Activated CD8-positive, alpha-beta T cell treated with anti-CD3 and anti-CD28 coated beads for 36 hours (primary cell): ENCODE data around the gene ARHGAP35. TPM values are rescaled to one million over a fixed set of nuclear protein-coding genes. Genes with fewer than 3 reads are reported as not detected.

ENCODE experiments used
- ATAC-seq: fragments of 200-7000 bp; cut with Tn5 transposase; one replicate; pipeline ENCODE4 v1.10.0; 2021; ENCODE audit warnings: mild to moderate bottlenecking, moderate library complexity
- CTCF ChIA-PET: fragments of 350-600 bp; sonication (Branson Sonifier 250); formaldehyde crosslinking; loops from one replicate; lab custom pipeline; 2021; ENCODE audit warnings: antibody characterized with exemption; lab: Charles Lee
- POLR2A ChIA-PET: fragments of 350-600 bp; sonication (Branson Sonifier 250); formaldehyde crosslinking; loops from one replicate; lab custom pipeline; 2021; ENCODE audit warnings: antibody characterized with exemption; lab: Charles Lee
- DNase-seq: peaks from one replicate; pipeline ENCODE4 v3.0.0-alpha.2; 2020
- H3K27ac Mint-ChIP-seq: one replicate; pipeline ENCODE4 v1.8.0; 2021; ENCODE audit warnings: mild to moderate bottlenecking, mixed read lengths
- H3K27me3 Mint-ChIP-seq: one replicate; pipeline ENCODE4 v1.8.0; 2021; ENCODE audit warnings: mixed read lengths
- H3K36me3 Mint-ChIP-seq: one replicate; pipeline ENCODE4 v1.8.0; 2021; ENCODE audit warnings: low read depth, mixed read lengths
- H3K4me1 Mint-ChIP-seq: one replicate; pipeline ENCODE4 v1.8.0; 2021; ENCODE audit warnings: low read depth, mixed read lengths
- H3K4me3 Mint-ChIP-seq: one replicate; pipeline ENCODE4 v1.8.0; 2021; ENCODE audit warnings: mild to moderate bottlenecking, moderate library complexity, mixed read lengths
- H3K9me3 Mint-ChIP-seq: one replicate; pipeline ENCODE4 v1.8.0; 2021; ENCODE audit warnings: mixed read lengths
- intact Hi-C: fragments of 100-400 bp; cut with micrococcal nuclease; formaldehyde crosslinking; loops from one replicate; pipeline ENCODE4 v1.10.0; 2022
- total RNA-seq, 2 experiments: library from RNA; stranded (reverse); gene quantifications; one replicate each; pipeline ENCODE4 v1.2.3, GENCODE V29; 2021
- TF ChIP-seq, protein P1 (sequence below): fragments of 200-600 bp; IDR thresholded peaks from one replicate; pipeline ENCODE4 v1.8.0; 2022; ENCODE audit warnings: antibody characterized with exemption, mild to moderate bottlenecking

Gene ARHGAP35
- total RNA-seq, 2 experiments from 2014 or later, result 15.0 to 16.4 TPM

DNA sequence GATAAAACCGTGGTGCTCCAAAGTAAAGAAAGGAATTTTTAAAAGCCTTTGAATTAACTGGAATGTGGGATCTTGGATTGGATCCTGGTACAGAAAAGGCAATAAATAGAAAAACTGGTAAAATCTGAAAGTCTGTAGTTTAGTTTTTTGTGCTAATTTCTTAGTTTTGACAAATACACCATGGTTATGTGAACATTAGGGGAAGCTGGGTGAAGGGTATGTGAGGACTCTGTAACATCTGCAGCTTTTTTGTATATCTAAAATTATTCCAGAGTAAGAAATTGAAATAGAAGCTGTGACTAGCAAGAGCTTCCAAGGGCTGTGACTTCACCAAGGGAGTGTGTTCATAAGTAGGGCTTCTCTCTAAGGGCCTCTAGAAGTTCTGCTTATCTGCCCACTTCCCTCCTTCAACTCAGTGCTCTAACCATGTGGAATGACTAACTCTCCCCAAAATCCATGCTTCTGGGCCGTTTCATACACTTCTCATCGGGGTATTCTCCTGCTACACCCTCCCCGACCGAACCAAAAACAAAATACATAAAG, 26.5 kb downstream of the ARHGAP35 start:
- Mint-ChIP-seq H3K9me3 (no peaks in the 10 kb centered on the region), H3K4me1 (peaks cover 22% of the 10 kb centered on the region), H3K36me3 (peaks cover 5% of the 10 kb centered on the region), H3K4me3 (no peak overlapping the region), H3K27me3 (no peaks in the 10 kb centered on the region), H3K27ac (no peak overlapping the region)
- ATAC-seq (no peak), DNase-seq (no peak)
- POLR2A ChIA-PET, result no interaction called here
- intact Hi-C loops, result no loop called here
- CTCF ChIA-PET, result interaction anchor here (1.1 kb wide), 1 partner anchor 133 kb away, joined by 3 read pairs; no protein-coding TSS in a partner anchor
- TF ChIP-seq, protein P1, sequence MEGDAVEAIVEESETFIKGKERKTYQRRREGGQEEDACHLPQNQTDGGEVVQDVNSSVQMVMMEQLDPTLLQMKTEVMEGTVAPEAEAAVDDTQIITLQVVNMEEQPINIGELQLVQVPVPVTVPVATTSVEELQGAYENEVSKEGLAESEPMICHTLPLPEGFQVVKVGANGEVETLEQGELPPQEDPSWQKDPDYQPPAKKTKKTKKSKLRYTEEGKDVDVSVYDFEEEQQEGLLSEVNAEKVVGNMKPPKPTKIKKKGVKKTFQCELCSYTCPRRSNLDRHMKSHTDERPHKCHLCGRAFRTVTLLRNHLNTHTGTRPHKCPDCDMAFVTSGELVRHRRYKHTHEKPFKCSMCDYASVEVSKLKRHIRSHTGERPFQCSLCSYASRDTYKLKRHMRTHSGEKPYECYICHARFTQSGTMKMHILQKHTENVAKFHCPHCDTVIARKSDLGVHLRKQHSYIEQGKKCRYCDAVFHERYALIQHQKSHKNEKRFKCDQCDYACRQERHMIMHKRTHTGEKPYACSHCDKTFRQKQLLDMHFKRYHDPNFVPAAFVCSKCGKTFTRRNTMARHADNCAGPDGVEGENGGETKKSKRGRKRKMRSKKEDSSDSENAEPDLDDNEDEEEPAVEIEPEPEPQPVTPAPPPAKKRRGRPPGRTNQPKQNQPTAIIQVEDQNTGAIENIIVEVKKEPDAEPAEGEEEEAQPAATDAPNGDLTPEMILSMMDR, result no peak

DNA sequence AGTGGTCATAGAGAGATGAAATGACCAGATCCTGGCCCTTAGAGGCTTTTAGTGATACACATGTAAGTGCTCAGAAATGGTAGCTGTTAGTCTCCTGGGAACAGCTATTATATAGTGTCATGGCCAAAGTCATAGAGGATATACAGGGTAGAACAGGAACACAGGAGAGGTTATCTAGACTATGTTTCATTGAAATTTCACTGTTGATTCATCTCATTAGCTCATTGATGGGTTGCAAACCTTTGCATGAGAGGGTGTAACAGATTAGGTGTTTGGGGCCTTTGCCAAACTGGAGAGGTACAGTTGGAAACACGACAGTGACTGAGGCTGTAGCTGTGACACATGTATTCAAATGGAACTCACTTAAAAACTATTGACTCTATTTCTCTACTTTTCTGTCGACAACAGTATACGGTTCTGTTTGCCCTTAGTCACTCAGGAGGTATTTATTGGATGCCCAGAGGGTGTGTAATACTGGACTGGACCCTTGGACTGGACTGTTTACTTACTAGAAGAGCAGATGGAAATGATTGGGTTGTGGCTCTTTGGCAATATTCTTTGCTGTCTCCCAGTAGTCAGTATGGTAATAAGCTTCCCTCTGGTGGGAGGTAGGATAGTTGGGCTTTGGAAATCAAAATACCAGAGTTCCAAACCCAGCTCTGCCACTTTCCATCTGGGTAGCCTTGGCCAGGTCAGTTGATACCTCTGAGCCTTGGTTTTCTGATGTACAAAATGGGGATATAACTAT, 29.8 kb downstream of the ARHGAP35 start:
- no peak overlapping the region for H3K27ac Mint-ChIP-seq
- ChIA-PET POLR2A (interaction anchor here (0.6 to 1.4 kb wide), 2 partner anchors 10 to 220 kb away, joined by 3 read pairs; no protein-coding TSS in a partner anchor), CTCF (interaction anchor here (0.9 to 1.9 kb wide), 3 partner anchors 17 to 122 kb away, joined by 3 to 9 read pairs (median 4); no protein-coding TSS in a partner anchor)
- ATAC-seq (no peak), DNase-seq (no peak)
- H3K36me3 Mint-ChIP-seq, result peaks cover 5% of the 10 kb centered on the region
- no peaks in the 10 kb centered on the region for H3K27me3 Mint-ChIP-seq
- no peaks in the 10 kb centered on the region for H3K9me3 Mint-ChIP-seq
- no peak overlapping the region for H3K4me3 Mint-ChIP-seq
- intact Hi-C loops, result no loop called here
- H3K4me1 Mint-ChIP-seq, result peaks cover 39% of the 10 kb centered on the region
- TF ChIP-seq, protein P1, result no peak

DNA sequence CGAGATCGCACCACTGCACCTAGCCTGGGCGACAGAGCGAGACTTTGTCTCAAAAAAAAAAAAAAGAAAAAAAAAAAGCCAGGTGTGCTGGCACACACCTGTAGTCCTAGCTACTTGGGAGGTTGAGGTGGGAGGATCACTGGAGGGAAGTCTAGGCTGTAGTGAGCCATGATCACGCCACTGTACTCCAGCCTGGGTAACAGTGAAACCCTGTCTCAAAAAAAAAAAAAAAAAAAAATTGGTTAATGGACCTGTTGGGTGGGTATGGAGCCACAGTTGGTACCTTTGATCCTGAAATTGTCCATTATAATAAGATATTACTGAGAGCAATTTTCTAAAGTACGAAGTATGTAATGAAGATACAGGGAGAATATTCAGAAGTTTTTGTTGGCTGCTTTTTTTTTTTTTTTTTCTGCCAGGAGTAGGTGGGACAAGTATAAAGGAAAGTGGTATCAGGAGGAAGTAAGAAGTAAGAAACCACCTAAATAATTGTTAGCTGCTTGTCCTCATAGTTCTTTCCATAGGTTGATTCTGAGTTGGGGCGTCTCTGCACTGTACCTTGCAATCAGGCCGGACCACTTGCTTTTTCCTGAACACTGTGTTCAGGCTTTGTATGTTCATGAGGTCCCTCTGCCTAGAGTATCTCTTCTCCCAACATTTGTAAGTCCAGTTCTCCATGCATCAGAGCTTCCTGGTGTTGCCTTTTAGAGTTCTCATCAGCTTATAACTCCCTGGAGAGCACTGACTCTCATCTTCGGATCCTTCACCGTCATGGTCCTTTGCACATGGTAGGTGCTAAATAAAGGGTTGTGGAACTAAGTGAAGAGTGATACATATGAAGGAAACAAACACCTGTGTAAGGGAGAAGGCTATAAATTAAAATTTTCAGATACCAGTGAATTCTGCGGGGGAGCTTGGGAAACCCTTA, 31.7 kb downstream of the ARHGAP35 start:
- Mint-ChIP-seq H3K36me3 (peaks cover 1% of the 10 kb centered on the region), H3K9me3 (no peaks in the 10 kb centered on the region), H3K4me3 (no peak overlapping the region), H3K4me1 (peaks cover 31% of the 10 kb centered on the region), H3K27me3 (no peaks in the 10 kb centered on the region), H3K27ac (no peak overlapping the region)
- ChIA-PET POLR2A (no interaction called here), CTCF (no interaction called here)
- intact Hi-C loops, result no loop called here
- DNase-seq (no peak), ATAC-seq (no peak)
- TF ChIP-seq, protein P1, result no peak

DNA sequence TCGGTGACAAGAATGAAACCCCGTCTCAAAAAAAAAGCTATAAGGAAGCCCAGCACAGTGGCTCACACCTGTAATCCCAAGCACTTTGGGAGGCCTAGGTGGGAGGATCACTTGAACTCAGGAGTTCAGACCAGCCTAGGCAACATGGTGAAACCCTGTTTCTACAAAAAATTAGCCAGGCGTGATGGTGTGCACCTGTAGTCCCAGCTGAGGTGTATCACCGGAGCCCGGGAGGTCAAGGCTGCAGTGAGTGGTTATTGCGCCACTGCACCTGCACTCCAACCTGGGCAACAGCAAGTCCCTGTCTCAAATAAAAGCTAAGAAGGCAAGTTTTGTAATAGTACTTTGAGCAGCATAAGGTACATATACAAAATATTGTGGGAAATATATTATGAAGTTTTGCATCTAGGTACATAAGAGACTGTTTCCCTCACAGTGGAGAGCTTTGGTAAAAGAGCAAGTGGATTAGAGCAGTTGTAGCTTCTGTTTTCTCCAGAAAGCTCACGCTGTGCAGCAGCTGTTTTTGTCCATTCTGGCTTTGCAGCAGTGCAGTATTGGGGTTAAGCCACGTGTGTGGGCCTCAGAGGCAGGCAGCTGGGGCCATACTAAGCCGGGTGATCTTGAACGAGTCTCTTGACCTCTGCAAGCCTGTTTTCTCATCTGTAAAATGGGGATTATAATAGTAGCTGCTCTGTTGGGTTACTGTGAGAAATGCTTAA, 35.4 kb downstream of the ARHGAP35 start:
- Mint-ChIP-seq H3K9me3 (no peaks in the 10 kb centered on the region), H3K27ac (no peak overlapping the region), H3K27me3 (no peaks in the 10 kb centered on the region), H3K4me3 (no peak overlapping the region), H3K4me1 (peaks cover 33% of the 10 kb centered on the region), H3K36me3 (no peaks in the 10 kb centered on the region)
- intact Hi-C loops, result no loop called here
- CTCF ChIA-PET, result interaction anchor here (0.6 to 1.9 kb wide), 6 partner anchors 9 to 117 kb away, joined by 3 to 10 read pairs (median 4); no protein-coding TSS in a partner anchor
- TF ChIP-seq, protein P1, result no peak
- POLR2A ChIA-PET, result interaction anchor here (0.6 kb wide), 1 partner anchor 434 kb away, joined by 3 read pairs; no protein-coding TSS in a partner anchor
- DNase-seq, result no peak
- no peak for ATAC-seq
